Esophagus squamous epithelium (tissue), 4 donors: ENCODE results near the gene DPCD.

Experiments used
- POLR2A ChIP-seq, 4 donors: fragments of 450-650 bp; IDR thresholded peaks; one replicate each; pipeline ENCODE4 v1.6.1; 2017; ENCODE audit warnings: antibody characterized with exemption in 4 of 4, mild to moderate bottlenecking in 4 of 4, moderate library complexity in 3 of 4
- TF ChIP-seq, protein P1 (sequence below), 6 experiments: fragments of 450-650 bp in 4 of 6; fragments of 200-600 bp in 2 of 6; sonication (generic) in 2 of 6; IDR thresholded peaks; one replicate each; pipeline ENCODE4 v1.5.1; 2016 to 2019; ENCODE audit warnings: antibody characterized with exemption in 6 of 6, mild to moderate bottlenecking in 4 of 6, moderate library complexity in 4 of 6

DNA sequence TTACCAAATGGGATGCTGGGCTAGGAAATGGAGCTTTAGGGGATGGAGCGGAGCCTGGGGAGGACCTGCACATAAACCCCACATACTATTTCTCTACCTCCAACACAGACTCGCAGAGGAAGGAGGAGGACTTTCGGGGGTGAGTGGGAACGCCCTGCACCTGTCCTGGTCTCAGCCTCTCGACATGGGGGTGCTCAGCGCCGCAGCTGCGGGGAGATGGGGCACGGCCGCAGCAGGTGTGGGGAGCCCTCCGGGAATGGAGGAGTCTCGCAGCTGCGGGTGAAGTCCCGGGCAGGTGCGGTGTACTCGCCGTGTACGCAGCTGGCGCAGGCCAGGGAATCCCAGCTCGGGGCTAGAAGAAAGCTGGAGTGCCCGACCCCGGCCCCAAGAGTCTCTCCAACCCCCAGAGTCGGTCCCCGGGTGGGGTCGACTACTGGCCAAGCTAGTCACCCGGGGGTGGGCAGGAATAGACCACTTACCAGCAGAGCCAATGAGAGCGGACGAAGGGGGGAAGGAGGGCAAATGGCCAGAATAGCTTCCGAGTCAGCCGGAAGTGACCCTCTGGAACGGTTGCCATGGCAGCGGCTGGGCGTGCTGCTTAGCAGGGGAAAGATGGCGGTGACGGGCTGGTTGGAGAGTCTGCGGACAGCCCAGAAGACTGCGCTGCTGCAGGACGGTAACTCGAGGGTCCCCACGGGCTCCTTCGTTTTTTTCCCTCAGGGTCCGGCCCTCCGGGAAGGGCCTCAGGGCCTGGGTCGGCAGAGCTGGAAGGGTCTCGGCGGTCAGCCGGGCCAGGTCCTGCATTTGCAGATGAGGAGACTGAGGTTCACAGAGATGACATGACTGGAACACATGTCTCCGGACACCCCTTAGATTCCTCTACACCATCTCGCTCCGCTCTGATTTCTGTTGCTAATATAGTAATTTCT, at the start of gene DPCD, which contains the start of gene POLL:
- TF ChIP-seq, protein P1, sequence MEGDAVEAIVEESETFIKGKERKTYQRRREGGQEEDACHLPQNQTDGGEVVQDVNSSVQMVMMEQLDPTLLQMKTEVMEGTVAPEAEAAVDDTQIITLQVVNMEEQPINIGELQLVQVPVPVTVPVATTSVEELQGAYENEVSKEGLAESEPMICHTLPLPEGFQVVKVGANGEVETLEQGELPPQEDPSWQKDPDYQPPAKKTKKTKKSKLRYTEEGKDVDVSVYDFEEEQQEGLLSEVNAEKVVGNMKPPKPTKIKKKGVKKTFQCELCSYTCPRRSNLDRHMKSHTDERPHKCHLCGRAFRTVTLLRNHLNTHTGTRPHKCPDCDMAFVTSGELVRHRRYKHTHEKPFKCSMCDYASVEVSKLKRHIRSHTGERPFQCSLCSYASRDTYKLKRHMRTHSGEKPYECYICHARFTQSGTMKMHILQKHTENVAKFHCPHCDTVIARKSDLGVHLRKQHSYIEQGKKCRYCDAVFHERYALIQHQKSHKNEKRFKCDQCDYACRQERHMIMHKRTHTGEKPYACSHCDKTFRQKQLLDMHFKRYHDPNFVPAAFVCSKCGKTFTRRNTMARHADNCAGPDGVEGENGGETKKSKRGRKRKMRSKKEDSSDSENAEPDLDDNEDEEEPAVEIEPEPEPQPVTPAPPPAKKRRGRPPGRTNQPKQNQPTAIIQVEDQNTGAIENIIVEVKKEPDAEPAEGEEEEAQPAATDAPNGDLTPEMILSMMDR (IDR thresholded peaks at IDR 0.05) = no peak
- TF ChIP-seq POLR2A (IDR thresholded peaks at IDR 0.05) = peak in 1 of 4 donors; percentile 38
